ENCODE data around the gene AMIGO2.
"Not testable (repeated sequence)": the region's sequence is repeated elsewhere in the genome, so short reads cannot be mapped to it uniquely, and the experiment has no call there.

DNA sequence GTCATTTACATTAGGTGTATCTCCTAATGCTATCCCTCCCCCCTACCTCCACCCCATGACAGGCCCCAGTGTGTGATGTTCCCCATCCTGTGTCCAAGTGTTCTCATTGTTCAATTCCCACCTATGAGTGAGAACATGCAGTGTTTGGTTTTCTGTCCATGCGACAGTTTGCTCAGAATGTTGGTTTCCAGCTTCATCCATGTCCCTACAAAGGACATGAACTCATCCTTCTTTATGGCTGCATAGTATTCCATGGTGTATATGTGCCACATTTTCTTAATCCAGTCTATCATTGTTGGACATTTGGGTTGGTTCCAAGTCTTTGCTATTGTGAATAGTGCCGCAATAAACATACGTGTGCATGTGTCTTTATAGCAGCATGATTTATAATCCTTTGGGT lies 37.5 kb upstream of the AMIGO2 start:
- TF ChIP-seq, protein P1, sequence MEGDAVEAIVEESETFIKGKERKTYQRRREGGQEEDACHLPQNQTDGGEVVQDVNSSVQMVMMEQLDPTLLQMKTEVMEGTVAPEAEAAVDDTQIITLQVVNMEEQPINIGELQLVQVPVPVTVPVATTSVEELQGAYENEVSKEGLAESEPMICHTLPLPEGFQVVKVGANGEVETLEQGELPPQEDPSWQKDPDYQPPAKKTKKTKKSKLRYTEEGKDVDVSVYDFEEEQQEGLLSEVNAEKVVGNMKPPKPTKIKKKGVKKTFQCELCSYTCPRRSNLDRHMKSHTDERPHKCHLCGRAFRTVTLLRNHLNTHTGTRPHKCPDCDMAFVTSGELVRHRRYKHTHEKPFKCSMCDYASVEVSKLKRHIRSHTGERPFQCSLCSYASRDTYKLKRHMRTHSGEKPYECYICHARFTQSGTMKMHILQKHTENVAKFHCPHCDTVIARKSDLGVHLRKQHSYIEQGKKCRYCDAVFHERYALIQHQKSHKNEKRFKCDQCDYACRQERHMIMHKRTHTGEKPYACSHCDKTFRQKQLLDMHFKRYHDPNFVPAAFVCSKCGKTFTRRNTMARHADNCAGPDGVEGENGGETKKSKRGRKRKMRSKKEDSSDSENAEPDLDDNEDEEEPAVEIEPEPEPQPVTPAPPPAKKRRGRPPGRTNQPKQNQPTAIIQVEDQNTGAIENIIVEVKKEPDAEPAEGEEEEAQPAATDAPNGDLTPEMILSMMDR (conservative IDR thresholded peaks at IDR 0.05; ENCODE audit: low read depth, low read length): not testable (repeated sequence)
- TF ChIP-seq EZH2 (IDR thresholded peaks at IDR 0.05; ENCODE audit: low read length, unreplicated experiment); EZH2phosphoT487 (IDR thresholded peaks at IDR 0.05; ENCODE audit: borderline replicate concordance, low read length): not testable (repeated sequence)

Measured in PC-3 (cell line).